HUES64 (cell line): ENCODE measurements around the gene UQCC2.

Experiments
- H3K27ac ChIP-seq: 2 replicates; pipeline ENCODE4 v1.7.0; 2013; ENCODE audit warnings: low read depth, low read length, inconsistent platforms
- H3K27me3 ChIP-seq: 2 replicates; pipeline ENCODE4 v1.6.1; 2013; ENCODE audit warnings: mild to moderate bottlenecking, low read length; ENCODE audit not compliant: insufficient read depth
- H3K36me3 ChIP-seq: 2 replicates; pipeline ENCODE4 v1.6.1; 2013; ENCODE audit warnings: mild to moderate bottlenecking, low read length; ENCODE audit not compliant: insufficient read depth
- H3K4me1 ChIP-seq: 2 replicates; pipeline ENCODE4 v1.6.1; 2013; ENCODE audit warnings: mild to moderate bottlenecking, low read length, moderate library complexity; ENCODE audit not compliant: insufficient read depth
- H3K4me3 ChIP-seq: 2 replicates; pipeline ENCODE4 v1.5.1; 2013; ENCODE audit warnings: mild to moderate bottlenecking, low read length, moderate library complexity
- H3K9ac ChIP-seq: 2 replicates; pipeline ENCODE4 v1.6.1; 2013; ENCODE audit warnings: mild to moderate bottlenecking, low read depth, low read length
- H3K9me3 ChIP-seq: 2 replicates; pipeline ENCODE4 v1.6.1; 2013; ENCODE audit warnings: low read depth, low read length; ENCODE audit not compliant: insufficient read depth
- WGBS: fragments of 150-250, 120-280 bp; methylation state at CpG from one replicate; pipeline ENCODE4 v1.1.7; 2013; ENCODE audit warnings: missing lambda C conversion rate; 5-methylcytosine and 5-hydroxymethylcytosine counted together

Gene UQCC2

DNA sequence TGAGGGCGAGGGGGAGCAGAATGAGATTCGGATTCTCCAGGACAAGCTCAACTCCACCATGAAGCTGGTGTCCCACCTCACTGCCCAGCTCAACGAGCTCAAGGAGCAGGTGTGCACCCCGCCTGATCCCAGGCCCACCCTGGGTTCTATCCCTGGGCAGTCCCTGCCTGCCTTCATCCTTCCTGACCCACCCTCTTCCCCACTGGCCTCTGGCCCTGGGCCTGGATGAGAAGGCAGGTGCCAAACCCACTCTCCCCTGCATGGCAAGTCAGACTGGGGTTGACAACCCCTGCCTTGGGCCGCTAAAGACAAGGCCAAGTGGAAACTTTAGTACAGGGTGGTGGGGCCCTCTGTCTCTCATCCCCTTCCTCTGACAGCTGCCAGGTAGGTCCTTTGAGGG, 16.5 kb downstream of the UQCC2 start:
- H3K9ac ChIP-seq: no peak overlapping the region
- WGBS: 86% methylated on average over 5 of the region's 5 CpGs
- no peaks in the 10 kb centered on the region for H3K27me3 ChIP-seq
- no peak overlapping the region for H3K4me3 ChIP-seq
- no peaks in the 10 kb centered on the region for H3K9me3 ChIP-seq
- peaks cover 92% of the 10 kb centered on the region for H3K36me3 ChIP-seq
- no peak overlapping the region for H3K27ac ChIP-seq
- H3K4me1 ChIP-seq: no peaks in the 10 kb centered on the region

DNA sequence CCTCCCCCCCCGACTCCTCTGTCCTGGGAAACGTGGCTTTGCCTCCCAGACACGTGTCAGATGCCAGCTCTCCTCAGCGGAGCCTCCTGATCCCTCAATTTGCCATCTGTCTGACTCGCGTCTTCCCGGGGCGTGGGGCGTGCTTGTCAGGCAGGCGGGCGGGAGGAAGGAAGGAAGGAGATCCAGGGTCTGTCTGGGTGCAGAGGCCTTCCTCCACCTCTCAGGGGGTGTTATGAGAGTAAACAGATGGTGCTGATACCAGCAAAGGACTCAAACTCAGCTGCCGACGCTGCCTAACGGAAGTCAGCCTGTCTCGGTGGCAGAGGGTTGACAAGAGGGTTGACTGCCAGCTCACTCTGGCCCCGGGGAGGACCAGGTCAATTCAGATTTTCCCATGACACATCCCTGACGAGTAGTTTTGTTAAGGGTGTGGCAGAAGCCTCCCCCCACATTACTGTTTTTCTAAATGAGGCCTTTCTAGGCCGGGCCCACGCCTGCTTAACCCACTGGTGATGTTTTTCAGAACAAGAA, 17.0 kb downstream of the UQCC2 start:
- no peaks in the 10 kb centered on the region for H3K9me3 ChIP-seq
- H3K4me3 ChIP-seq: no peak overlapping the region
- WGBS: 87% methylated on average over 19 of the region's 19 CpGs
- no peaks in the 10 kb centered on the region for H3K4me1 ChIP-seq
- H3K36me3 ChIP-seq: peaks cover 92% of the 10 kb centered on the region
- no peaks in the 10 kb centered on the region for H3K27me3 ChIP-seq
- H3K27ac ChIP-seq: no peak overlapping the region
- H3K9ac ChIP-seq: no peak overlapping the region

DNA sequence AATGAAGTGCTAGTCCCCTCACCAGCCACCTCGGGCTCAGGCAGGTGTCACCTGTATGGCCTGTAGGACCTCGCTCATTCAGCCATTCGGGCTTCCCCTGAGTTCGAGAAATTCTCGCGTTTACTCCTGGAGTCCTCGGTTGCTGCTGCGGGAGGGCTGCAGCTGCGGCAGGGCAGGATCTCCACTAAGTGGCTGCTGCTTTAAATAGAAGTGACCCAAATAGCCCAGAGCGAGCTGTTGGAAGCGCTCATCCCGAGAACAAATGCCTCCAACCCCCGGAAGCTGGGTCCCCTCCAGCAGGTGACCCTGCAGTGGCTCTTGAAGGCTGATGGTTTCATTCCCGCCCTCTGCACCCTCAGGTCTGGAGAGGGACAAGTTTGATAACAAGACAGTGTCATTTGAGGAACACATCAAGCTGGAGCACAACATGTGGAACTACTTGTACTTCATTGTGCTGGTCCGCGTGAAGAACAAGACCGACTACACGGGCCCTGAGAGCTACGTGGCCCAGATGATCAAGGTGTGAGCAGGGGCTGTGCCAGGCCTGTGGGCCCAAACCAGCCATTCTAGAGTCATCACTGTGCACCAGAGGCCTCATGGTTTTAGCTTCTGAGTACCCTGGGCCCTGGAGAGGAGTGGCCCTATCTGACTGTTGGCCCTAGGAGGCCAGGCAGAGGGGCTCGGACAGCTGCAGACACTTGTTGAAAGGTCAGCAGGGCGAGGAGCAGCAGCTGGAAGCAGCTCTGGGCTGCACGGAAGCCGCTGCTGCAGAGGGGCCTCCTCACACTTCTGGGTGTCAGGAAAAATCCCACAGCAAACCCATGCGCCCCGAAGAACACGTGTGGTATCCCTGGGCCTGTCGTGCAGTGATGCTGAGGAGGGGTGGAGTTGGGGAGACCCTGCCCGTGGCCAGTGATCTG, 18.1 kb downstream of the UQCC2 start:
- Histone ChIP-seq H3K9ac (no peak overlapping the region), H3K27me3 (no peaks in the 10 kb centered on the region), H3K27ac (no peak overlapping the region), H3K36me3 (peaks cover 91% of the 10 kb centered on the region), H3K4me1 (no peaks in the 10 kb centered on the region), H3K4me3 (no peak overlapping the region), H3K9me3 (no peaks in the 10 kb centered on the region)
- WGBS: 93% methylated on average over 28 of the region's 28 CpGs

DNA sequence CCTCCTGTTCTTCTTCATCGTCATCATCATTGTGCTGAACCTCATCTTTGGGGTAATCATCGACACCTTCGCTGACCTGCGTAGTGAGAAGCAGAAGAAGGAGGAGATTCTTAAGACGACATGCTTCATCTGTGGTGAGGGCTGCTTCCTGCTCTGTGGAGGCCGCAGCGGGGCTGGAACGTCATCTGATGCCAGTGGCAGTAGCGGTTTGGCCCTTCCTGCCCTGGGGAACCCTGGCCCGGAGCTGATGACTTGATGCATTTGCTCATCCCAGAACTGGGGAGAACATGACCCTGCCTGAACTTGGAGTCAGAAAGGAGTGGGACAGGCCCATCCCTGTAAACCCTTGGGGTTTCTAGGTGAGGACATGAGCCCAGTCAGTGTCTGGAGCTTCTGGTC, 18.7 kb downstream of the UQCC2 start:
- H3K27ac ChIP-seq: no peak overlapping the region
- no peak overlapping the region for H3K4me3 ChIP-seq
- no peaks in the 10 kb centered on the region for H3K4me1 ChIP-seq
- H3K9me3 ChIP-seq: no peaks in the 10 kb centered on the region
- H3K27me3 ChIP-seq: no peaks in the 10 kb centered on the region
- WGBS: 94% methylated on average over 10 of the region's 10 CpGs
- no peak overlapping the region for H3K9ac ChIP-seq
- peaks cover 88% of the 10 kb centered on the region for H3K36me3 ChIP-seq

DNA sequence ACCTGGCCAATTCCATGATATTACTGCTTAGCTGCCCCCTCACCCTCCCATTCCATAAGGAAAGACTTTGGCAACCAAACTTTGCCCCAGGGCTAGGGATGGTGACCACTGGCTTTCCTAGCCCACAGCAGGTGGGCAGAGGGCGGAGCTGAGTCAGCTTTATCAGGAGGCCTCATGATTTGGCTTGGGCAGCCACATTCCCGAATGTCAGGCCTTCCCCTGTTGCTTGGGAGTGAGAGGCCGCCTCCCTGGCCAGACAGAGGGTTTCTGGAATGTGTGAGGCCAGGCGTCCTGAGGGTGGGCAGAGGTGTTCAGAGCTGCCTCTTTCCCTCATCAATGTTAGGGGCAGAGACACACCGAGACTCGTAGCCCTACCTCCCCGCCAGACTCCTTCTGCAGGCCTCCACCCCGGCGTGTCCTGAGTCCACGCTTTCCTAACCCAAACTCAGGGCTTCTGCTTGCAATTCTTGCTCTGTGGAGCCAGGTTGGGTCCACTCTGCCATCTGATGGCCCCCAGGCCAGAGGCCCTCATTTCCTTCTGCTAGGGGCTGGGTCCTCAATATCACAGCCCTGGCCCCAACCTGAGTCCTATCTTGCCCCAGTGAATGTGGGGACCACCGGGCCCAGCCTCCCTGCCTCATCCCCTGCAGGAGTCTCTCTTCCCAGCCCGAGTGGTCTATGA, 19.3 kb downstream of the UQCC2 start:
- no peaks in the 10 kb centered on the region for H3K9me3 ChIP-seq
- no peaks in the 10 kb centered on the region for H3K27me3 ChIP-seq
- WGBS: 73% methylated on average over 12 of the region's 12 CpGs
- peaks cover 82% of the 10 kb centered on the region for H3K36me3 ChIP-seq
- no peak overlapping the region for H3K4me3 ChIP-seq
- no peak overlapping the region for H3K27ac ChIP-seq
- no peaks in the 10 kb centered on the region for H3K4me1 ChIP-seq
- no peak overlapping the region for H3K9ac ChIP-seq

DNA sequence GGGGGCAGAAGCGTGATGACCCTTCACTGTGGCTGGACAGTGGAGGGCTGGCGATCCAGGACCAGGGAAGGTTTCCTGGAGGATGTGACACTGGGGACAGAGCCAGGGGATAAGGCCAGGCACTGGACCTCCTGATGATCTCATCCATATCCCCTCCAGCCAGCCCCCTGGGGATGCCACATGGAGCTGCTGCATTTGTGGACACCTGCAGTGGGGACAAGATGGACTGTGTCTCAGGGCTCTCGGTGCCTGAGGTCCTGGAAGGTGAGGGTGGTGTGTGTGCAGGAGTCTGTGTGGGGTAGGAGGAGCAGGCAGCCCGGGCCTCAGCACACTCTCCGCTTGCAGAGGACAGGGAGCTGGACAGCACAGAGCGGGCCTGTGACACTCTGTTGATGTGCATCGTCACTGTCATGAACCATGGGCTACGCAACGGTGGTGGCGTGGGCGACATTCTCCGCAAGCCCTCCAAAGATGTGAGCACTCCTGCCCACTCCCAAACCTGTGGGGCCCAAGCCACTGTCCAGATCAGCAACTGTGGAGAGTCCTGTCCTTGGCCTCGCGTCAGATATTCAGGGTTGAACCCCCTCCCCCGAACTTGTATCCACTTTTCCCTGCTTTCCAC, 19.9 kb downstream of the UQCC2 start:
- 94% methylated on average over 15 of the region's 15 CpGs for WGBS
- Histone ChIP-seq H3K9me3 (no peaks in the 10 kb centered on the region), H3K27me3 (no peaks in the 10 kb centered on the region), H3K4me3 (no peak overlapping the region), H3K36me3 (peaks cover 82% of the 10 kb centered on the region), H3K9ac (no peak overlapping the region), H3K27ac (no peak overlapping the region), H3K4me1 (no peaks in the 10 kb centered on the region)

DNA sequence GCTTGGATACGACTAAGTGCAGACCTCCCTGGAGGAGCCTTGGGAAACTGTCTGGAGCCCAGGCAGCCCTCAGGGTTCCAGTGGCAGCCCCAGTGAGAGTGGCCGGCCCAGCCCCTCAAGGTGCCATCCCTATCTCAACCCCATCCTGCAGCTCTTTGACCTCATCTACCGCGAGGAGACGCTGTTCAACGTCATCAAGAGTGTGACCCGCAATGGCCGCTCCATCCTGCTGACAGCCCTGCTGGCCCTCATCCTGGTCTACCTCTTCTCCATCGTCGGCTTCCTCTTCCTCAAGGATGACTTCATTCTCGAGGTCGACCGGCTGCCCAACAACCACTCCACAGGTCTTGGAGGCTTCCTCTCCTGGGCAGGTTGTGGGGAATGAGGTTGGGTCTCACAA, 20.7 kb downstream of the UQCC2 start:
- Histone ChIP-seq H3K27me3 (no peaks in the 10 kb centered on the region), H3K4me3 (no peak overlapping the region), H3K36me3 (peaks cover 82% of the 10 kb centered on the region), H3K4me1 (no peaks in the 10 kb centered on the region), H3K9me3 (no peaks in the 10 kb centered on the region), H3K9ac (no peak overlapping the region), H3K27ac (no peak overlapping the region)
- WGBS: 91% methylated on average over 13 of the region's 13 CpGs

DNA sequence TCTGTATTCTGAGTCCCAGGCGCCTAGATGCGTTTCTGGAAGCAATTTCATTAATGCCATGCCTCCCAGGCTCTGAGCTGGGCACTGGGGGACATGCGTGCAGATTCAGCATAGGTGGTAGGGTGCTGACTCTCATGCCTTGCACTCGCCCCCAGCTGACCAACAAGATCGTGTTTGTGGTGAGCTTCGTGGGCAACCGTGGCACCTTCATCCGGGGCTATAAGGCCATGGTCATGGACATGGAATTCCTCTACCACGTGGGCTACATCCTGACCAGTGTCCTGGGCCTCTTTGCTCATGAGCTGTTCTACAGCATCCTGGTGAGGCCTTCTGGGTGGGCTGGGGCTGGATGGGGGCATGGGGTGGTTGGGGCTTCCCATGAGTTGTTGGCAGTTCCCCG, 21.6 kb downstream of the UQCC2 start:
- no peaks in the 10 kb centered on the region for H3K9me3 ChIP-seq
- WGBS: 95% methylated on average over 10 of the region's 10 CpGs
- H3K27me3 ChIP-seq: no peaks in the 10 kb centered on the region
- no peak overlapping the region for H3K27ac ChIP-seq
- no peaks in the 10 kb centered on the region for H3K4me1 ChIP-seq
- H3K36me3 ChIP-seq: peaks cover 82% of the 10 kb centered on the region
- no peak overlapping the region for H3K9ac ChIP-seq
- no peak overlapping the region for H3K4me3 ChIP-seq

DNA sequence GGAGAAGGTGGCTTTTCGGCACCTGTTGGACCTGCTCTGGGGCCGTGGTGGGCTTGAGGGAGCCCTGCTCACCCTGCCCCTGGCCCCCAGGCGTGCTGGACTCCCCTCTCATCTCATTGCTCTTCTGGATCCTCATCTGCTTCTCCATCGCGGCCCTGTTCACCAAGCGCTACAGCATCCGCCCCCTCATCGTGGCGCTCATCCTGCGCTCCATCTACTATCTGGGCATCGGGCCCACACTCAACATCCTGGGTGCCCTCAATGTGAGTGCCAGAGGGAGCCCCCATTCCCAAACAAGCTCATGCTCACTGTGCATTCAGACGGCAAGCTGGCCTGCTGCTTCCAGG, 22.4 kb downstream of the UQCC2 start:
- 95% methylated on average over 12 of the region's 12 CpGs for WGBS
- Histone ChIP-seq H3K27ac (no peak overlapping the region), H3K4me1 (no peaks in the 10 kb centered on the region), H3K4me3 (no peak overlapping the region), H3K36me3 (peaks cover 82% of the 10 kb centered on the region), H3K9me3 (no peaks in the 10 kb centered on the region), H3K27me3 (no peaks in the 10 kb centered on the region), H3K9ac (no peak overlapping the region)

DNA sequence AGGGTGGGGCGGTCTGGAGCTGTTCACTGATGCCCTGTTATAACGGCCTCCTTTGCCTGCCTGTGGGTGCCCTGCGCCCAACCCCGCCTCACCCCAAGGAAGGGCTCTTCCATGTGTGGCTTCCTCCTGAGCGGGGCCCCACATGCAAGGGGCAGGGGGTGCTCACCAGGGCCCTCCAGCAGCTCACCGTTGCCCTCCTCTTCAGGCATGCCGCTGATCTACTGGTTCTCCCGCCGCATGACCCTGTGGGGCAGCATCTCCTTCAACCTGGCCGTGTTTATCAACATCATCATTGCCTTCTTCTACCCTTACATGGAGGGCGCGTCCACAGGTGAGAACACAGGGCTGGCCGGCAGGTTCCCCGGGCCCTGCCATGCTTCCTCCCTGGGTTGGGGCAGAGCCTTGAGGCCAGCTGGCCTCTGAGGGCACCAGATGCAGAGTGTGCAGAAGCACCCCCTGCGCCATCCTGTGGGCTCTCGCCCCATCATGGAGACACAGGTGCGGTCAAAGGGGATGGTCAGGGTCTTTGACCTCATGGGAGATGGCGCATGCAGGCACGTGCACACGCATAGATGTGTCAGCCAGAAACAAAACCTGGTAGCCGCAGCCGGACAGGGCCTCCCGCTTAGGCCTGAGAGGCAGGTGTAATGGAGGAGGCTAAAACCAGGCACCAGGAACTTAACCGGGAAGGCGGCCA, 22.9 kb downstream of the UQCC2 start:
- Histone ChIP-seq H3K36me3 (peaks cover 79% of the 10 kb centered on the region), H3K9ac (no peak overlapping the region), H3K4me3 (no peak overlapping the region), H3K9me3 (no peaks in the 10 kb centered on the region), H3K4me1 (no peaks in the 10 kb centered on the region), H3K27ac (no peak overlapping the region), H3K27me3 (no peaks in the 10 kb centered on the region)
- WGBS: 93% methylated on average over 25 of the region's 25 CpGs

DNA sequence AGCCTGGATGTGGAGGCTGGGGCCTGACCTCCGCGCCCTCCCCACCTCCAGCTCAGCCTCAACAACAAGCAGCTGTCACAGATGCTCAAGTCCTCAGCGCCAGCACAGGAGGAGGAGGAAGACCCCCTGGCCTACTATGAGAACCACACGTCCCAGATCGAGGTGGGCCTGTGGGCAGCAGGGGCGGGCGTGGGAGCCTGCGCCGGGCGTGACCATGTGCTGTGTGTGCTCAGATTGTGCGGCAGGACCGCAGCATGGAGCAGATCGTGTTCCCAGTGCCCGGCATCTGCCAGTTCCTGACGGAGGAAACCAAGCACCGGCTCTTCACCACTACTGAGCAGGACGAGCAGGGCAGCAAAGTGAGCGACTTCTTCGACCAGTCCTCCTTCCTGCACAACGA, 23.5 kb downstream of the UQCC2 start:
- H3K9ac ChIP-seq: no peak overlapping the region
- no peak overlapping the region for H3K4me3 ChIP-seq
- no peaks in the 10 kb centered on the region for H3K27me3 ChIP-seq
- H3K36me3 ChIP-seq: peaks cover 79% of the 10 kb centered on the region
- no peak overlapping the region for H3K27ac ChIP-seq
- no peaks in the 10 kb centered on the region for H3K9me3 ChIP-seq
- no peaks in the 10 kb centered on the region for H3K4me1 ChIP-seq
- WGBS: 96% methylated on average over 20 of the region's 20 CpGs
